Ishikawa (cell line): Measurements from ENCODE around the gene WDR90.

Experiments used
- CEBPB ChIP-seq: IDR thresholded peaks from 2 replicates; pipeline ENCODE4 v1.6.1; 2012
- CREB1 ChIP-seq: IDR thresholded peaks from 2 replicates; pipeline ENCODE4 v1.6.1; 2012; ENCODE audit warnings: low read depth
- EP300 ChIP-seq: IDR thresholded peaks from 2 replicates; pipeline ENCODE4 v1.6.1; 2012; ENCODE audit warnings: borderline replicate concordance
- FOXM1 ChIP-seq: IDR thresholded peaks from 2 replicates; pipeline ENCODE4 v1.6.1; 2012; ENCODE audit warnings: low read depth, borderline replicate concordance
- MAX ChIP-seq: IDR thresholded peaks from 2 replicates; pipeline ENCODE4 v1.6.1; 2012
- NFIC ChIP-seq: IDR thresholded peaks from 2 replicates; pipeline ENCODE4 v1.6.1; 2012
- RAD21 ChIP-seq: IDR thresholded peaks from 2 replicates; pipeline ENCODE4 v1.6.1; 2012; ENCODE audit warnings: low read depth
- REST ChIP-seq: IDR thresholded peaks from 2 replicates; pipeline ENCODE4 v1.6.1; 2012; ENCODE audit warnings: low read depth, mild to moderate bottlenecking
- TAF1 ChIP-seq: IDR thresholded peaks from 2 replicates; pipeline ENCODE4 v1.6.1; 2012; ENCODE audit warnings: low read depth, mild to moderate bottlenecking
- TCF12 ChIP-seq: IDR thresholded peaks from 2 replicates; pipeline ENCODE4 v1.6.1; 2012; ENCODE audit warnings: low read depth
- TEAD4 ChIP-seq: IDR thresholded peaks from 2 replicates; pipeline ENCODE4 v1.6.1; 2012
- YY1 ChIP-seq: IDR thresholded peaks from 2 replicates; pipeline ENCODE4 v1.6.1; 2012; ENCODE audit warnings: low read depth
- ZBTB7A ChIP-seq: IDR thresholded peaks from 2 replicates; pipeline ENCODE4 v1.6.1; 2012; ENCODE audit warnings: low read depth

GRCh38 chr16:716200-716568 is 67.0 kb downstream of the WDR90 start:
- no peak for TF ChIP-seq FOXM1
- TF ChIP-seq TAF1 = no peak
- no peak for TF ChIP-seq CREB1
- TF ChIP-seq CEBPB = no peak
- TF ChIP-seq YY1 = no peak
- no peak for TF ChIP-seq TCF12
- no peak for TF ChIP-seq MAX
- TF ChIP-seq TEAD4 = no peak
- TF ChIP-seq NFIC = peak; percentile 18; the same call in 1 of the 2 replicates
- no peak for TF ChIP-seq REST
- TF ChIP-seq ZBTB7A = 0 out of 2 replicates have a peak, but pooled peaks have one; percentile 31
- TF ChIP-seq RAD21 = no peak
- TF ChIP-seq EP300 = no peak
